OCI-LY1 (cell line): ENCODE results near the gene PCDHA5.

ENCODE experiments used
- H2AFZ ChIP-seq: fragments of 200-600 bp; sonication (generic), shearing (Covaris generic); 2 replicates; pipeline ENCODE4 v1.6.0; 2014; ENCODE audit warnings: antibody characterized with exemption, mild to moderate bottlenecking, low read length
- H3F3A ChIP-seq: fragments of 200-600 bp; sonication (generic), shearing (Covaris generic); 2 replicates; pipeline ENCODE4 v1.6.0; 2014; ENCODE audit warnings: mild to moderate bottlenecking, antibody characterized with exemption, low read length, moderate library complexity; ENCODE audit not compliant: insufficient read depth
- H3K27ac ChIP-seq: fragments of 200-600 bp; sonication (generic); 2 replicates; pipeline ENCODE4 v1.5.1; 2014; ENCODE audit warnings: low read length, mixed run types, mild to moderate bottlenecking, low read depth; ENCODE audit not compliant: poor library complexity, severe bottlenecking
- H3K27me3 ChIP-seq: fragments of 200-600 bp; sonication (generic); 2 replicates; pipeline ENCODE4 v1.6.0; 2014; ENCODE audit warnings: antibody characterized with exemption, mild to moderate bottlenecking, low read length, moderate library complexity; ENCODE audit not compliant: insufficient read depth
- H3K36me3 ChIP-seq: fragments of 200-600 bp; sonication (generic); 2 replicates; pipeline ENCODE4 v1.6.1; 2014; ENCODE audit warnings: mild to moderate bottlenecking, antibody characterized with exemption, low read length, moderate library complexity, mixed read lengths; ENCODE audit not compliant: insufficient read depth
- H3K4me1 ChIP-seq: fragments of 200-600 bp; sonication (generic); 2 replicates; pipeline ENCODE4 v1.5.1; 2014; ENCODE audit warnings: mild to moderate bottlenecking, low read length, moderate library complexity; ENCODE audit not compliant: insufficient read depth, severe bottlenecking
- H3K4me2 ChIP-seq: fragments of 200-600 bp; sonication (generic), shearing (Covaris generic); 2 replicates; pipeline ENCODE4 v1.6.1; 2014; ENCODE audit warnings: low read length
- H3K4me3 ChIP-seq: fragments of 200-600 bp; sonication (generic); 2 replicates; pipeline ENCODE4 v1.5.1; 2014; ENCODE audit warnings: low read length, low read depth, mild to moderate bottlenecking, mixed read lengths; ENCODE audit not compliant: poor library complexity, severe bottlenecking
- H3K79me2 ChIP-seq: fragments of 200-600 bp; shearing (Covaris generic); 2 replicates; pipeline ENCODE4 v1.6.1; 2016; ENCODE audit warnings: mixed run types, low read length, mixed read lengths; ENCODE audit not compliant: insufficient read depth
- H3K9ac ChIP-seq: fragments of 200-600 bp; sonication (generic), shearing (Covaris generic); 2 replicates; pipeline ENCODE4 v1.6.1; 2014; ENCODE audit warnings: mild to moderate bottlenecking, low read length, mixed read lengths
- H3K9me2 ChIP-seq: fragments of 200-600 bp; sonication (generic), shearing (Covaris generic); 2 replicates; pipeline ENCODE4 v1.6.1; 2014; ENCODE audit warnings: low read depth, mild to moderate bottlenecking, low read length, mixed read lengths
- H3K9me3 ChIP-seq: fragments of 200-600 bp; shearing (Covaris generic); 2 replicates; pipeline ENCODE4 v1.6.1; 2014; ENCODE audit warnings: low read length, mixed read lengths
- H4K20me1 ChIP-seq: fragments of 200-600 bp; sonication (generic), shearing (Covaris generic); 2 replicates; pipeline ENCODE4 v1.6.0; 2016; ENCODE audit warnings: mild to moderate bottlenecking, low read length; ENCODE audit not compliant: insufficient read depth
- CTCF ChIP-seq: fragments of 200-600 bp; sonication (generic), shearing (Covaris generic); IDR thresholded peaks from 2 replicates; pipeline ENCODE4 v1.5.1; 2017; ENCODE audit warnings: mild to moderate bottlenecking, antibody characterized with exemption, low read length, moderate library complexity, mixed read lengths
- EZH2 ChIP-seq: fragments of 200-600 bp; sonication (generic), shearing (Covaris generic); IDR thresholded peaks from 2 replicates; pipeline ENCODE4 v1.8.0; 2017; ENCODE audit warnings: borderline replicate concordance, mixed run types, mild to moderate bottlenecking, antibody characterized with exemption, low read length, moderate library complexity, mixed read lengths

Gene PCDHA5

GRCh38 chr5:140870221-140871201 lies 49.1 kb downstream of the PCDHA5 start:
- H3K4me1 ChIP-seq: no peaks in the 10 kb centered on the region
- no peak overlapping the region for H3K4me3 ChIP-seq
- no peaks in the 10 kb centered on the region for H3K36me3 ChIP-seq
- H3K9ac ChIP-seq: no peak overlapping the region
- no peaks in the 10 kb centered on the region for H4K20me1 ChIP-seq
- no peaks in the 10 kb centered on the region for H3K9me2 ChIP-seq
- H3K79me2 ChIP-seq: no peaks in the 10 kb centered on the region
- H2AFZ ChIP-seq: no peak overlapping the region
- H3F3A ChIP-seq: no peaks in the 10 kb centered on the region
- no peak for TF ChIP-seq CTCF
- TF ChIP-seq EZH2: no peak
- H3K27me3 ChIP-seq: no peaks in the 10 kb centered on the region
- no peaks in the 10 kb centered on the region for H3K9me3 ChIP-seq
- no peak overlapping the region for H3K4me2 ChIP-seq
- H3K27ac ChIP-seq: no peak overlapping the region
